ENCODE data around the gene USP5.
"Not testable (repeated sequence)": the region's sequence is repeated elsewhere in the genome, so short reads cannot be mapped to it uniquely, and the experiment has no call there.

USP5 gene

DNA sequence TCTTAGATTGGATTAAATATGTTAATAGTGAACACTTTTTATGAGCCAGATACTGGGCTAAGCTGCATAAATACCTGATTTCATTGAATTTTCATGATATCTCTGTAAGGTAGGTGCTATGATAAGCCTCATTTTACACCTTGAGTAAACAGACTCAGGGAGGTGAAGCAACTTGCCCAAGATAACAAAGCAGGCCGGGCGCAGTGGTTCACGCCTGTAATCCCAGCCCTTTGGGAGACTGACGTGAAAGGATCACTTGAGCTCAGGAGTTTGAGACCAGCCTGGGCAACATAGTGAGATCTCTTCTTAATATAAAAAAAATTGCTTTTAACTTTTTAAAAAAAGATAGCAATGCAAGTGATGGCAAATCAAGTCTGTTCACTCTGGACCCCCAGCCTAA lies 9.9 kb upstream of the USP5 start:
- DNase-seq = no peak

DNA sequence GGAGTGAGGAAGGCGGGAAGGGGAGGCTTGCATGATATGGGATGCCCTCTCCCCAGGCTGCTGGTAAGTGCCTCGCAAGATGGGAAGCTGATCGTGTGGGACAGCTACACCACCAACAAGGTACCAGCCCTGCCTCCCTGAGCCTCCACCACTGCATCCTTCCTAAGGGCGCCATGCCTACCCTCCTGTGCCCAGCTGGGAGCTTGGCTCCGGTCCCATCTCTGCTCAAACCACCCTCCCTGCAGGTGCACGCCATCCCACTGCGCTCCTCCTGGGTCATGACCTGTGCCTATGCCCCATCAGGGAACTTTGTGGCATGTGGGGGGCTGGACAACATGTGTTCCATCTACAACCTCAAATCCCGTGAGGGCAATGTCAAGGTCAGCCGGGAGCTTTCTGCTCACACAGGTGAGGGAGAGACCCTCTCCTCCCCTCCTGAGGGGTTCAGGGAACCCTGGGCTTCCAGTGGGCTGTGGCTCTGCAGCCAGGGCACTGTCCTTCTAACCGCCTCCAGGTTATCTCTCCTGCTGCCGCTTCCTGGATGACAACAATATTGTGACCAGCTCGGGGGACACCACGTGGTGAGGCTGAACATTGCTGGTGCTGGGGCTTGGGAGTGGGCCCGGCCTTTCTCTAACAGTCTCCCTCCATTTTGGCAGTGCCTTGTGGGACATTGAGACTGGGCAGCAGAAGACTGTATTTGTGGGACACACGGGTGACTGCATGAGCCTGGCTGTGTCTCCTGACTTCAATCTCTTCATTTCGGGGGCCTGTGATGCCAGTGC lies 8.6 kb upstream of the USP5 start:
- no peak for DNase-seq

DNA sequence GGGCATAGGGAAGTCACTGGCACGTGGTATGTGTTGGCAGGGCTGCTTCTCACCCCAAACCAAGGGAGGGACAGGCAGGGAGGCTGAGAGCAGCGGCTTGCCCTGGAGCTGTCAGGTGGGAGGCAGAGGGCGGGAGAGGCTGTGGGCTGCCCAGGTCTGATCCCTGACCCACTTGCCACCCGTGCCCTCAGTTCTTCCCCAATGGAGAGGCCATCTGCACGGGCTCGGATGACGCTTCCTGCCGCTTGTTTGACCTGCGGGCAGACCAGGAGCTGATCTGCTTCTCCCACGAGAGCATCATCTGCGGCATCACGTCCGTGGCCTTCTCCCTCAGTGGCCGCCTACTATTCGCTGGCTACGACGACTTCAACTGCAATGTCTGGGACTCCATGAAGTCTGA lies 6.6 kb upstream of the USP5 start:
- DNase-seq = no peak

DNA sequence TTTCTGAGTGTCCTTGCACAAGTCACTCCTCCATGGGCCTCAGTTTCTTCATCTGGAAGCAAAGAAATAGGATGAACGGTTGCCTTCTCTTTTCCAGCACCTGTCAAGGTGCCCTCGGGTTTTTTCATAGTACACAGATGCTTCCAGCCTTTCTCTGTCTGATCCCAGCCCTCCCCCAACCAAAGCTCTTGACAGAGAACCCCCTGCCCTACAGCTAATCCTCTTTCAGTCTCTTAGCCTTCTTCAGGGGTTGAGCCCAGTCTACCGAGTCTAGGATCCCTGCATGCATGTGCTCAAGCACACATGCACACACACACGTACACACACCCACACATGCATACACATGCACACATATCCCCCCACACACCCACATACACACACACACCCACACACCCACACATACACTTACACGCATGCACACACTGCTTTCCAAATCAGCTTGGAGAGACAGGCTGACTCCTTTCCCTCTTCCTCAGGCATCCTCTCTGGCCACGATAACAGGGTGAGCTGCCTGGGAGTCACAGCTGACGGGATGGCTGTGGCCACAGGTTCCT lies 5.6 kb upstream of the USP5 start:
- DNase-seq = no peak

DNA sequence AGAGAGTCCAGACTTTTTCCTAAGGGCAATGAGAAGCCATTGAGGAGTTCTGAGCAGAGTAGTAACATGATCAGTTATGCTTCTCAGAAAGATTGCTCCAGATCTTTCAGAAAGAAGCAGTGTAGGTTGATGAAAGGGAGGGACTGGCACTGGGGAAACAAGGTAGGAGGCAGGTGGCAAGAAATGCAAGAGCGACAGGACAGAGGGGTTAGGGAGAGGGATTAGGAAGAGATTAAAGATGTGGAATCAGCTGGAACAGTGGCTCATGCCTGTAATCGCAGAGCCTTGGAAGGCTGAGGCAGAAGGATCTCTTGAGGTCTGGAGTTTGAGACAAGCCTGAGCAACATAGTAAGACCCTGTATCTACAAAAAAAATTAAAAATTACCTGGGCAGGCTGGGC lies 4.3 kb upstream of the USP5 start:
- no peak for DNase-seq

DNA sequence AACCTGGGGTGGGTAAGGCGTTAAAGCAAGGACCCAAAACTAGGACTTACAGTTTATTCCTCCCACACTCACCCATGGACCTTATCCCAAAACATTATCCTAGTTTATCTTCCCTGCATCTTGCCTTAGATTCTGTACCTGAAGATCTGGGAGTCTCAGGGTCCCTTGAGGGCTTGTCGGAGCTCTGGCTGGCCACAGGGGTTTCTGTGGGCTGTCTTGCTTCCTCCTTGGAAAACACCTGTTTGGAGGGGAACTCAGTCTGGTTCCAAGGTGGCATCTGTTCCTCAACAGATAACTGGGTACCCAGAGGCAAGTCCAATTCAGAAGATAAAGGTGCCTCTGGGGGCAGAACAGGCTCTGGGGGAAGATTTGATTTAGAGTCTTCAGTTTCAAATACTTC lies 2.5 kb upstream of the USP5 start:
- DNase-seq = no peak

DNA sequence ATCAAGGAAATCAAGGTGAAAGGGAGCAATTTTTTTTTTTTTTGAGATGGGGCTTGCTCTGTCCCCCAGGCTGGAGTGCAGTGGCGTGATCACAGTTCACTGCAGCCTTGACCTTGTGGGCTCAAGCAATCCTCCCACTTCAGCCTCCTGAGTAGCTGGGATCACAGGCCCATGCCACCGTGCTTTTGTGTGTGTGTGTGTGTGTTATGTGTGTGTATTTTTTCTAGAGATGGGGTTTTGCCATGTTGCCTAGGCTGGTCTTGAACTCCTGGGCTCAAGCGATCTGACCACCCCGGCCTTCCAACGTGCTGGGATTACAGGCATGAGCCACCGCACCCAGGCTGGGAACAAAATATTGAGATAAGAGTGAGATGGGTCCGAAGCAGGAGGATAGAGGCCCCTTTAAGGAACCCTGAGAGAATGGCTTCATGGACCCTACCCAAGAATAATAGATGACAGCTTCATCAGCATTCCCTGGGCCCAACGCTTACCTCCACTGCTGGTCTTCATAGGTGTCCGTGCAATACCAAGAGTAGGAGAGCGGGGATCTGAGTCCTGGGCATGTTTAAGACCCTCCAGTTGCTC lies 1.9 kb upstream of the USP5 start:
- DNase-seq = no peak

DNA sequence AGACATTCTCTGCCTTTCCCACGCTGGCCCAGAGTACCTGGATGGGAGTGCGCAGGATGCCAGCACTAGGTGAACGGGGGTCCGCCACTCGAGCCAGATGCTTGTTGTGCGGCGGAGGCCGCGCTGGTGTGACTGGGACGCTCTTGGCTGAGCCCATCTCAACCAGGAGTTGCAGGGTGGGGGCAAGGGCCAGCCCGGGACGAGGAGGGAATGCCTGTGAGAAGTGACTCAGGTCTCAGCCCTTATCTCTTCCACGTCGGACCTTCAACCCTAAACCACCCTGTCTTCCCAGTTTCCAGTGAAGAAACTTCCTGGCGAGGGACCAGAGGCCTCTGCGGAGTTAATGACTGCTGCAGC lies 1.2 kb upstream of the USP5 start:
- DNase-seq = no peak

DNA sequence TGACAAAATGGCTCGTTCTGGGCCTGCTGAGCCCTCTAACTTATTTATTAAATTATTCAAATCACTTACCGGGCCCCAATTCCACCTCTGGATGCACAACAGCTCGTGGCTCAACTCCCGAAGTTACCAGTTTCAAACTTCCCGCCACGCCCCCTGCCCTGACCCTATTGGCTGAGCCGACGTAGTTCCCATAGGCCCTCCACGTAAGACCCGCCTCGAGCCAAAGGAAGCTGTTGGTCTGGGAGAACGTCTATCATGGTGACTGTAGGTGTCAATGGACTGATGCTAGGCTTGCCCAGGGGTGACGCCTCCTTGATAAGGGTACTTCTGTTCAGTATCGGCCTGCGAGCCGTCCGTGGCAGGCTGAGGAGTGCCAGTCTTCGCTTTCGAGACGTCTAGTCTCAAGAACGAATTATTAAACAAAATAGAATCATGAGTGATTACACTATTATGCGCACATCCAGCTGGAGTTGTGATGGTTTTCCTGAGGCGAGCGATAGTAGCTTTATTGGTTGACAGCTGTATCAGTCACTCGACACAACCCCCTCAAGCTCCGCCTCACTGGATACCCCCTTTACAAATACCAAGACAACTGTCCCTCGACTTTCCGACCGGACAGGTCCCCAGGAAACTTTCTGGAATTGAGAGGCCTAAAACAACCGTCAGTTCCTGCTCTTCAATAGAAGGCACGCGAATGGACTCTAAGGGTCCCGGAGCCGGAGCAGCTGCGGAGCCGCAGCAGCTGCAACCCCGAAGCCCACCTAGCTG lies 613 bp upstream of the USP5 start, which contains the start of gene CDCA3:
TSS of gene CDCA3 (minus strand) at position 134 of the 768 bp plus-strand sequence. CDS start 334 bp downstream, outside the sequence.
- DNase-seq = peak; percentile 99

DNA sequence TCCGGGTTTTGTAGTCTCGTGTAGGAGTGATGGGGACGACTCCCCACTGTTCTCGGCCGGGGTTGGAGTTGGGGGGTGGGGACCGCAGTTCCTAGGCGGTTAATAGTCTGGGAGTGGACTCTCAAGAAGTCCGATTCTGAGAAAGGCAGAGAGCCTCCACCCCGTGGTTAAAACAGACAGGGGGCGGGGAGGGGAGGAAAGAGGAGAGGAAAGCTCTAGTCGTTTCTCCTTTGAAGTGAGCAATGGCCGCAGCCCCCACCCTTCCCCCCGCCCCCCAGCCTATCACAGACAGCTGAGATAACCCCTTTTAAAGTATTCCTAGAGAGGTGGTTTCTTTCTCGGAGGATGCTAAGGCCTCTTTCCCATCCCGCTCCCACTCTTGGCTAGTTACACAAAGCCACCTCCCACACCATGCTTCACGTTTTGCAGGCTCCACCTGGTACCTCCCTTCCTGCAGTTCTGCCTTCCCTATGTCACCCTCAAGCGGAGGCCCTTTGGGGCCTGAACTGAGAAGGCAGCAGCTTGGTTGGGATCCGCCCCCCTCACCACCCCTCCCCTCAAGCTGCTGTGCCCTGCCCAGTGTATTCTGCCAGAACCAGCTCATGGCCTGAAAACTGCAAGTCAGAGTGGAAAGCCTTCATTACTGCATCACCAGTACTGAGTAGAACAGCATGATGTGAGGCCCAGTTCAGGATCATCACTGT lies 853 bp downstream of the USP5 start:
- no peak for DNase-seq

DNA sequence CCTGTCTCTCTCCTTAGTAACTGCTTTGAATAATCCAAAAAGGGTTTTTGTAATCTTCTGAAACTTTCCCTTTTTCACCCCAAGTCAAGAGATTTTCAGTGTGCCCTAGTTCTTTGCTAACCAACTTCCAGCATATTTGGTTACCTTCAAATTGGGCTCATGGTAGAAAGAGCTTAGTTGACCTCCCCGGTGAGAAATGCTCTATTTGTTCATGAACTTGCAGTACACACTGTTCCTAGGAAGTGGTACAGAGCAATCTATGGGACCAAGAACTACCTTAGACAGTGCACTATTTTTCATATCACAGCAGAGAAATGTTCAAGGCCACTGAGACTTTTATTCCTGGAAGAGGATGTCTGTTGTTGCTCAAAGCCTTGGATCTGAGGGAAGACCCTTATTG lies 1.7 kb downstream of the USP5 start:
- DNase-seq = no peak

DNA sequence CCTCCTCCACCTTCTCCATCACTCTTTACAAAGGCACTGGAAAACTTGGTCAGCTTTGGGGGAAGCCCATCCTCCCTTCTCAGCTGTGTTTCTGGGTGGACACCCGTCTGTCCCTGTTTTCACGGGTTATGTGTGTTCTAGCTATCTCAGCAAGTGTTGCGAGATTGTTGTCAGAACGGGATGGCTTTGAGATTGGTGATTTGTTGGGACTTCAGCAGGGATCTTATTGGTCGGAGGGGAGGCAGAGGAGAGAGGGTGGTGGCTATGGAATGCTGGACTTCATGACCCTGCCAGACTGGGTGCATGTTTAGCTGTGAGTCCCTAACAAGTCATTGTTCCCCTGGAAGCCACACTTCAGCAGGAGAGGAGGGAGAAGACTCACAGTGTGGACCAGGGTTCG lies 2.1 kb downstream of the USP5 start:
- DNase-seq = no peak

DNA sequence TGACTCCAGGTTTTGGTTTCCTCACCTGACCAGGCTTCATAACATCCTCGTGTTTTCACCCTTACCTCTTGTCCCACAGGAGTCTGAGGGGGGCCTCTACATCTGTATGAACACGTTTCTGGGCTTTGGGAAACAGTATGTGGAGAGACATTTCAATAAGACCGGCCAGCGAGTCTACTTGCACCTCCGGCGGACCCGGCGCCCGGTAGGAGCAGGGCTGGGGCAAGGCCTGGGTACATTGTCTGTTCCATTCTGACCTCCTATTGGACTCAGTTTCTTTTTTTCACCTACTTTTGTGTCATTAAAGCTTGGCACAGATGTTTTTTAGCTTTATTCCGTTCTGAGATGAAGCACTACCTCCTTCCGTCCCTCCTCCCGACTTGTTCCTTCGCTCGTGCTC lies 3.4 kb downstream of the USP5 start:
- DNase-seq = no peak

DNA sequence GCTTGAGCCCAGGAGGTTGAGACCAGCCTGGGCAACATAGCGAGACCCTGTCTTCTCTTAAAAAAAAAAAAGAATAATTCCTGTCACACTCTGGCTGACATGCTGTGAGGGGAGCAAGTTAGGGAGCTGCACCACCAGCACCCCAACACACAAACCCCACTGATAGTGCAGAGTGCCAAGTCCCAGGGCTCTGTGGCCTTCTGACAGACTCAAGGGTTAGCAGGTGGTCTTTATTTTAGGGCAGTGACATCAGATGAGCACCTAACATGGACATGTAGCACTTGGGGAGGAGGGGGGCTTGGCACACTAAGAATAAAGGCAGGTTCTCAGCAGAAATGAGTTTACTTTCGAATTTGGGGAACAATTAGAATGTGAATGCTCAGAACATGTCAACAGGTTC lies 6.8 kb downstream of the USP5 start:
- DNase-seq = no peak

DNA sequence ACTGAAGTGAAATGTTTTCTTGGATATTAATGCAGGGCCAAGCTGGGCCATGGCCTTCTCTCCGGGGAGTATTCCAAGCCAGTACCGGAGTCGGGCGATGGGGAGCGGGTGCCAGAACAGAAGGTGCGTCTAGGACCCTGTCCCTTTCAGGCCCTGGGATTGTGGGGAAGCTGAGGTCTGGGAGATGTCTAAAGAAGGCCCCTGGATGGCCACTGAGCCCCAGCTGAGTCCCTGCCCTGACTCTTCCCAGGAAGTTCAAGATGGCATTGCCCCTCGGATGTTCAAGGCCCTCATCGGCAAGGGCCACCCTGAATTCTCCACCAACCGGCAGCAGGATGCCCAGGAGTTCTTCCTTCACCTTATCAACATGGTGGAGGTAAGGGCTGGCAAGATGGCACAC lies 8.2 kb downstream of the USP5 start:
- no peak for DNase-seq

DNA sequence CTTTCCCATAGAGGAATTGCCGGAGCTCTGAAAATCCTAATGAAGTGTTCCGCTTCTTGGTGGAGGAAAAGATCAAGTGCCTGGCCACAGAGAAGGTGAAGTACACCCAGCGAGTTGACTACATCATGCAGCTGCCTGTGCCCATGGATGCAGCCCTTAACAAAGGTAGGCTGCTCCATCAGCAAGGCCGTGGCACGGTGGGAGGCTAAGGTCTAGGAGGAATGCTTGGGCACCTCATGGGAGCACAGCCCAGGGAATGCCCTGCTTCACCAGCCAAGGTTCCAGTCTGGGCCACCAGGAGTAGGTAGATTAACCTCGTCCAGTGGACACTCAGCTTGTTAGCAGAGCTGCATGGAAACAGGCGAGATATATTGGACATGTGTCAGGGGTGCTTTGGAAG lies 9.0 kb downstream of the USP5 start:
- no peak for DNase-seq

DNA sequence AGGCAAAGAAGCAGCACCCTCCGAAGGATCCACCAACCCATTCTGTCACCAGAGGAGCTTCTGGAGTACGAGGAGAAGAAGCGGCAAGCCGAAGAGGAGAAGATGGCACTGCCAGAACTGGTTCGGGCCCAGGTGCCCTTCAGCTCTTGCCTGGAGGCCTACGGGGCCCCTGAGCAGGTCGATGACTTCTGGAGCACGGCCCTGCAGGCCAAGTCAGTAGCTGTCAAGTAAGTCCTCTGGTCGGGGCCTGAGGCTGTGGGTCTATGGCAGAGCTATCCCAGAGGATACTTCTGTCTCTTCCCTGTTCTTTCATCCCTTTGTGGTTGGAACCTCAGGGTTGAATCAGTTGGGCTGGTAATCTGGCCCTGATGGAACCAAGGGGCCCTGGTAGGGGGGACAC lies 9.4 kb downstream of the USP5 start:
- DNase-seq = no peak

DNA sequence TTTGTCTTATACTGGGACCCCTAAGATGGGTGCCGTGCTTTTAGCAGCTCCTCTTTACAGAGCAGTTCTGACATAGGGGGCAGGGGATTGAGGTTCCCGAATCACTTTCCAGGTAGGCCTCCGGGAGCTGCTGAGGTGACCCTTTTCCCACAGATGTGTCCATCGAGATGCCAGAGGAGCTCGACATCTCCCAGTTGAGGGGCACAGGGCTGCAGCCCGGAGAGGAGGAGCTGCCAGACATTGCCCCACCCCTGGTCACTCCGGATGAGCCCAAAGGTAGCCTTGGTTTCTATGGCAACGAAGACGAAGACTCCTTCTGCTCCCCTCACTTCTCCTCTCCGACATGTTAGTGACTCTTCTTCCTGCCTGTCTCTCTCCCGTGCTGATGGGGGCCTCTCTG lies 11.1 kb downstream of the USP5 start:
- DNase-seq = no peak

DNA sequence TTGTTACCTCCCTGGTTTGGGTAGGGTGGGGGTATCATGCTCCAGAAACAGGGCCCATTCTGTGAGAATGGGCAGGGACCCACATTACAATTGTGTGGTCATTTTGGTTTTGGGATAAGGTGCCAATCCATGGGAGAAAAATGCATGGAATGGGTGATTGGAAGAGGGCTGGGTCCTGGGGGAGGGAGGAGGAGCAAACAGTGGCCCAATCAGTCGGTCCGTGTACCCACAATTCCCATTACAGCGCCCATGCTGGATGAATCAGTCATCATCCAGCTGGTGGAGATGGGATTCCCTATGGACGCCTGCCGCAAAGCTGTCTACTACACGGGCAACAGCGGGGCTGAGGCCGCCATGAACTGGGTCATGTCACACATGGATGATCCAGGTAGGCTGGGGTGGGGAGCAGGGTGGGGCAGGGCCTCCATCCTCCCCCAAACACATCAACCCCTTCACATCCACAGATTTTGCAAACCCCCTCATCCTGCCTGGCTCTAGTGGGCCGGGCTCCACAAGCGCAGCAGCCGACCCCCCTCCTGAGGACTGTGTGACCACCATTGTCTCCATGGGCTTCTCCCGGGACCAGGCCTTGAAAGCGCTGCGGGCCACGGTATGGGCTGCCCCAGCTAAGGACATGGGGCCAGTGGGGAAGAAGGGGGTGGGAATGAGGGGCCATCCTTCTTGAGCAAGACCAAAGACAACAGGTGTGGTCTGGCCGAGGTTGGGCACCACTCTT lies 11.8 kb downstream of the USP5 start:
- no peak for DNase-seq

DNA sequence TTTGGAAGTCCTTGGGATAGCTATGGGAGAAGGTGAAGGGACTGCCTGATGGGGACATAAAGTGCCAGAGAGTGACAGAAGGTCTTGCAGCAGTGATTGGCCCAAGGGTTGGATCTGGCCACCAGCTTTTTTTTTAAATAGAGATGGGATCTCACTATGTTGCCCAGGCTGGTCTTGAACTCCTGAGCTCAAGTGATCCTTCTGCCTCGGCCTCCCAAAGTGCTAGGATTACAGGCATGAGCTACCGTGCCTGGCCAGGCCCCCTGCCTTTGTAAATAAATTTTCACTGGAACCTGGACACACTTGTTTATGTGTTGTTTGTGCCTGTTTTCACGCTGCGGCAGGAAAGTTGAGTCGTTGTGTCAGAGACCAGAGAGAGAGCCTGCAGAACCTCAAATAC lies 13.4 kb downstream of the USP5 start:
- not testable (repeated sequence) for DNase-seq

DNA sequence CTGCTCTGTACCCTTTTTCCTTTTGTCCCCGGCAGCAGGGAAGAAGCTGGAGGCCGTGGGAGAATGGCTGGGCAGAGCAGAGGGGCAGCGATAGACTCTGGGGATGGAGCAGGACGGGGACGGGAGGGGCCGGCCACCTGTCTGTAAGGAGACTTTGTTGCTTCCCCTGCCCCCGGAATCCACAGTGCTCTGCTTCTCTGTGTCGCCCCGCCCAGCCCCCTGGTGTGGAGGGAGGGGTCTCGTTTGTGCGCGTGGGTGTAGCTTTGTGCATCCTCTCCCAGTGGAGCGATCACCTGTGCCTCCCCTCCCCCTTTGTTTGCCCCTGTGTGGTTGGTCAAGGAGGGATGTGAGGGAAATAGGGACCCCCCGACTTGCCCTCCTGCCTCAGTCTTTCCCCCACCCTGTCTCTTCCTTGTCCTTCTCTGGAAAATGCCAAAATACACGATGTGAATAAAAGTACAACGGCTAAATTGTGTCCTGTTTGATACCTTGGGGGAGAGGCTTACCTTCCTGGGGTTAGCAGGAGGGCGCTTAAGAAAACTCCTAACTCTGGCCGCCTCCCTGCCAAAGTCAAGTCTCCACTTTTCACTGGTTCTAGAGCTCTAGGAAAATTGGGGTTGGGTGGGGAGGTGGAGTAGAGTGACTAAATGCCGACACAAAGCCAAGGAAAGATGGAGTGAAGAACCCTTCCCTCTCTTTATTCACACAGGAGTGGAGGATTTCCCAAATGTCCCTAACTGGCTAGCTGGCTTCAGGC lies 14.4 kb downstream of the USP5 start:
- no peak for DNase-seq

DNA sequence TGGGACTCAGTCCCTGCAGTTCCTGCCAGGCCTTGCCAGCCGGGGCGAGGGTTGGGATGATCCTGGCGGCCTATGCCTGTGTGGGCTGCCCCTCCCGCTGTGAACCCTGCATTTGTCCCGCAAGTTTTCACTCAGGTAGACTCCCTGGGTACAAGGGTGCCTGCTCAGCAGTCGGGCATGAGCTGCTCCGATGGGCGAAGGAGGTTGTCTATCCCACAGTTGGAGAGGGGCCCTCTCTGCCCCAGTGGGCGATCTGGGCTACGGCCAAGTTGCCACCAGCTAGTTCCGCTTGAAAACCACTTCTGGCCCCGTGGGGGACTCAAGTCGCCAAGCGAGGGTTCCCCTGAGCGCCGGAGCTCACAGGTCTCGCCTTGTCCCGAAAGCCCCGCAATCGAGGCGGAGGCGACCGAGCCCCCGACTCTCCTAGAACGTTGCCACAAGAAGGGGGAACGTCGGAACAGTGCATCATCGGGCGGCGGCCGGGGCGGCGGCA lies 15.0 kb downstream of the USP5 start:
- DNase-seq = no peak

Measured in NCI-H1436 treated with DMSO at 0.1 percent for 48 hours (cell line).